Measurements from ENCODE around the gene ARID3A.

ARID3A gene

GRCh38 chr19:925087-925525 lies 729 bp upstream of the ARID3A start:
- Histone ChIP-seq H3K27me3 (ENCODE audit: control insufficient read depth, insufficient read depth, low read length) (peaks cover 11% of the 10 kb centered on the region), H3K27ac (ENCODE audit: low read length) (no peak overlapping the region), H3K4me3 (ENCODE audit: low read length) (peak overlapping the region; percentile 98), H3K9me3 (ENCODE audit: control insufficient read depth, insufficient read depth, low read length) (no peaks in the 10 kb centered on the region), H3K4me1 (ENCODE audit: control insufficient read depth, insufficient read depth, low read length) (peaks cover under 1% of the 10 kb centered on the region; the same call in 1 of the 2 replicates), H3K36me3 (ENCODE audit: control insufficient read depth, insufficient read depth, low read length) (peaks cover 4% of the 10 kb centered on the region; the same call in 1 of the 2 replicates)
- no CpG with 5 or more reads among the region's 39 CpGs for WGBS (ENCODE audit: insufficient coverage, insufficient read length)
- DNase-seq (ENCODE audit: low read depth, low spot score) = no peak

GRCh38 chr19:926323-926588 lies 421 bp downstream of the ARID3A start:
- H3K4me1 ChIP-seq (ENCODE audit: control insufficient read depth, insufficient read depth, low read length) = no peaks in the 10 kb centered on the region
- H3K27ac ChIP-seq (ENCODE audit: low read length) = no peak overlapping the region
- peak overlapping the region; percentile 98 for H3K4me3 ChIP-seq (ENCODE audit: low read length)
- peaks cover 2% of the 10 kb centered on the region; the same call in 1 of the 2 replicates for H3K27me3 ChIP-seq (ENCODE audit: control insufficient read depth, insufficient read depth, low read length)
- no peak for DNase-seq (ENCODE audit: low read depth, low spot score)
- H3K36me3 ChIP-seq (ENCODE audit: control insufficient read depth, insufficient read depth, low read length) = peaks cover 4% of the 10 kb centered on the region; the same call in 1 of the 2 replicates
- WGBS (ENCODE audit: insufficient coverage, insufficient read length) = no CpG with 5 or more reads among the region's 21 CpGs
- no peaks in the 10 kb centered on the region for H3K9me3 ChIP-seq (ENCODE audit: control insufficient read depth, insufficient read depth, low read length)

GRCh38 chr19:926589-927350 lies 935 bp downstream of the ARID3A start:
- H3K27ac ChIP-seq (ENCODE audit: low read length) = no peak overlapping the region

GRCh38 chr19:927351-927779 lies 1.5 kb downstream of the ARID3A start:
- Histone ChIP-seq H3K9me3 (ENCODE audit: control insufficient read depth, insufficient read depth, low read length) (no peaks in the 10 kb centered on the region), H3K27me3 (ENCODE audit: control insufficient read depth, insufficient read depth, low read length) (no peaks in the 10 kb centered on the region), H3K4me3 (ENCODE audit: low read length) (peak overlapping the region; percentile 98; the same call in 1 of the 2 replicates), H3K27ac (ENCODE audit: low read length) (no peak overlapping the region), H3K36me3 (ENCODE audit: control insufficient read depth, insufficient read depth, low read length) (peaks cover 4% of the 10 kb centered on the region; the same call in 1 of the 2 replicates), H3K4me1 (ENCODE audit: control insufficient read depth, insufficient read depth, low read length) (no peaks in the 10 kb centered on the region)
- DNase-seq (ENCODE audit: low read depth, low spot score) = no peak
- no CpG with 5 or more reads among the region's 15 CpGs for WGBS (ENCODE audit: insufficient coverage, insufficient read length)

More at GRCh38 chr19:926589-927350, 935 bp downstream of the ARID3A start:
- no peaks in the 10 kb centered on the region for H3K4me1 ChIP-seq (ENCODE audit: control insufficient read depth, insufficient read depth, low read length)
- WGBS (ENCODE audit: insufficient coverage, insufficient read length) = no CpG with 5 or more reads among the region's 52 CpGs
- peaks cover 4% of the 10 kb centered on the region; the same call in 1 of the 2 replicates for H3K36me3 ChIP-seq (ENCODE audit: control insufficient read depth, insufficient read depth, low read length)
- H3K4me3 ChIP-seq (ENCODE audit: low read length) = peak overlapping the region; percentile 98
- DNase-seq (ENCODE audit: low read depth, low spot score) = no peak
- no peaks in the 10 kb centered on the region for H3K9me3 ChIP-seq (ENCODE audit: control insufficient read depth, insufficient read depth, low read length)
- no peaks in the 10 kb centered on the region for H3K27me3 ChIP-seq (ENCODE audit: control insufficient read depth, insufficient read depth, low read length)

GRCh38 chr19:927780-928401 lies 2.1 kb downstream of the ARID3A start:
- no peak for DNase-seq (ENCODE audit: low read depth, low spot score)
- Histone ChIP-seq H3K4me3 (ENCODE audit: low read length) (no peak overlapping the region; the same call in 1 of the 2 replicates), H3K27me3 (ENCODE audit: control insufficient read depth, insufficient read depth, low read length) (no peaks in the 10 kb centered on the region), H3K9me3 (ENCODE audit: control insufficient read depth, insufficient read depth, low read length) (no peaks in the 10 kb centered on the region), H3K27ac (ENCODE audit: low read length) (no peak overlapping the region), H3K4me1 (ENCODE audit: control insufficient read depth, insufficient read depth, low read length) (no peaks in the 10 kb centered on the region), H3K36me3 (ENCODE audit: control insufficient read depth, insufficient read depth, low read length) (peaks cover 4% of the 10 kb centered on the region; the same call in 1 of the 2 replicates)
- no CpG with 5 or more reads among the region's 12 CpGs for WGBS (ENCODE audit: insufficient coverage, insufficient read length)

GRCh38 chr19:928471-929202 lies 2.8 kb downstream of the ARID3A start:
- peaks cover 4% of the 10 kb centered on the region; the same call in 1 of the 2 replicates for H3K36me3 ChIP-seq (ENCODE audit: control insufficient read depth, insufficient read depth, low read length)

GRCh38 chr19:929203-929890 lies 3.5 kb downstream of the ARID3A start:
- H3K27ac ChIP-seq (ENCODE audit: low read length) = no peak overlapping the region
- H3K36me3 ChIP-seq (ENCODE audit: control insufficient read depth, insufficient read depth, low read length) = peaks cover 4% of the 10 kb centered on the region; the same call in 1 of the 2 replicates
- no peaks in the 10 kb centered on the region for H3K27me3 ChIP-seq (ENCODE audit: control insufficient read depth, insufficient read depth, low read length)
- H3K4me1 ChIP-seq (ENCODE audit: control insufficient read depth, insufficient read depth, low read length) = no peaks in the 10 kb centered on the region
- no CpG with 5 or more reads among the region's 51 CpGs for WGBS (ENCODE audit: insufficient coverage, insufficient read length)
- no peak for DNase-seq (ENCODE audit: low read depth, low spot score)
- no peak overlapping the region for H3K4me3 ChIP-seq (ENCODE audit: low read length)
- H3K9me3 ChIP-seq (ENCODE audit: control insufficient read depth, insufficient read depth, low read length) = no peaks in the 10 kb centered on the region

More at GRCh38 chr19:928471-929202, 2.8 kb downstream of the ARID3A start:
- Histone ChIP-seq H3K9me3 (ENCODE audit: control insufficient read depth, insufficient read depth, low read length) (no peaks in the 10 kb centered on the region), H3K4me3 (ENCODE audit: low read length) (no peak overlapping the region), H3K4me1 (ENCODE audit: control insufficient read depth, insufficient read depth, low read length) (no peaks in the 10 kb centered on the region), H3K27me3 (ENCODE audit: control insufficient read depth, insufficient read depth, low read length) (no peaks in the 10 kb centered on the region), H3K27ac (ENCODE audit: low read length) (no peak overlapping the region)
- WGBS (ENCODE audit: insufficient coverage, insufficient read length) = no CpG with 5 or more reads among the region's 18 CpGs
- DNase-seq (ENCODE audit: low read depth, low spot score) = no peak

- Histone ChIP-seq H3K27me3 (ENCODE audit: control insufficient read depth, insufficient read depth, low read length) (no peaks in the 10 kb centered on the region), H3K4me3 (ENCODE audit: low read length) (no peak overlapping the region), H3K9me3 (ENCODE audit: control insufficient read depth, insufficient read depth, low read length) (no peaks in the 10 kb centered on the region), H3K36me3 (ENCODE audit: control insufficient read depth, insufficient read depth, low read length) (peaks cover 4% of the 10 kb centered on the region; the same call in 1 of the 2 replicates), H3K27ac (ENCODE audit: low read length) (no peak overlapping the region), H3K4me1 (ENCODE audit: control insufficient read depth, insufficient read depth, low read length) (no peaks in the 10 kb centered on the region)
- no peak for DNase-seq (ENCODE audit: low read depth, low spot score)
- no CpG with 5 or more reads among the region's 6 CpGs for WGBS (ENCODE audit: insufficient coverage, insufficient read length)
Observed at GRCh38 chr19:929891-930258, 4.0 kb downstream of the ARID3A start.

- Histone ChIP-seq H3K4me3 (ENCODE audit: low read length) (no peak overlapping the region), H3K36me3 (ENCODE audit: control insufficient read depth, insufficient read depth, low read length) (peaks cover 4% of the 10 kb centered on the region; the same call in 1 of the 2 replicates), H3K4me1 (ENCODE audit: control insufficient read depth, insufficient read depth, low read length) (no peaks in the 10 kb centered on the region), H3K27me3 (ENCODE audit: control insufficient read depth, insufficient read depth, low read length) (no peaks in the 10 kb centered on the region), H3K9me3 (ENCODE audit: control insufficient read depth, insufficient read depth, low read length) (no peaks in the 10 kb centered on the region), H3K27ac (ENCODE audit: low read length) (no peak overlapping the region)
- WGBS (ENCODE audit: insufficient coverage, insufficient read length) = 100% methylated on average over 3 of the region's 32 CpGs
- no peak for DNase-seq (ENCODE audit: low read depth, low spot score)
Observed at GRCh38 chr19:931860-932647, 6.2 kb downstream of the ARID3A start.

Measured in iPS DF 6.9 (cell line).